ENCODE measurements around the gene NDUFS6. TPM values are rescaled to one million over a fixed set of nuclear protein-coding genes. Genes with fewer than 3 reads are reported as not detected.
A peak's percentile ranks its signal among the peaks of the same experiment; 100 is the strongest.
"Not testable (repeated sequence)": the region's sequence is repeated elsewhere in the genome, so short reads cannot be mapped to it uniquely, and the experiment has no call there.

Gene NDUFS6
- total and polyA plus RNA-seq, 7 donors, result 48.3 to 177 (median 61.5) TPM

- DNase-seq (peak; percentile 6 to 49), ATAC-seq (peak in 3 of 4 donors; percentile 41 to 82 (median 67))
- Histone ChIP-seq H3K36me3 (ENCODE audit: insufficient read depth in 1 of 2, low read depth in 1 of 2) (peaks cover 5 to 95% of the 10 kb centered on the region in 2 donors), H3K27me3 (ENCODE audit: insufficient read depth in 3 of 3, low read length in 2 of 3) (no peaks in the 10 kb centered on the region), H3K9me3 (no peaks in the 10 kb centered on the region), H3K4me3 (no peak overlapping the region), H3K27ac (peak overlapping the region; percentile 50), H3K4me1 (peaks cover 14% of the 10 kb centered on the region)
- 50 to 73% (median 68%) methylated on average over 10 of the region's 10 CpGs for WGBS, 3 donors
- no peak for TF ChIP-seq CTCF (IDR thresholded peaks at IDR 0.05)
- intact Hi-C loops (cut with DNase I), result loop anchor here in 1 of 2 donors (1.0 kb wide), 1 partner anchor 47 kb away; no protein-coding TSS in a partner anchor
Observed at GRCh38 chr5:1810581-1811101, 9.4 kb downstream of the NDUFS6 start.

- H3K27ac ChIP-seq, result no peak overlapping the region
- intact Hi-C loops (cut with DNase I), result no loop called here
- H3K27me3 ChIP-seq (ENCODE audit: insufficient read depth in 3 of 3, low read length in 2 of 3), result no peaks in the 10 kb centered on the region
- DNase-seq (peak in 1 of 2 donors; percentile 39), ATAC-seq (no peak)
- H3K4me1 ChIP-seq, result peaks cover 14% of the 10 kb centered on the region
- H3K36me3 ChIP-seq (ENCODE audit: insufficient read depth in 1 of 2, low read depth in 1 of 2), result peaks cover 10 to 93% of the 10 kb centered on the region in 2 donors
- H3K9me3 ChIP-seq, result peaks cover 4% of the 10 kb centered on the region
- no peak for TF ChIP-seq CTCF (IDR thresholded peaks at IDR 0.05)
- no peak overlapping the region for H3K4me3 ChIP-seq
- 95 to 97% (median 95%) methylated on average over 30 of the region's 30 CpGs for WGBS, 3 donors
Observed at GRCh38 chr5:1814183-1815020, 13.2 kb downstream of the NDUFS6 start.

GRCh38 chr5:1815071-1815786, 14.0 kb downstream of the NDUFS6 start:
- H3K36me3 ChIP-seq (ENCODE audit: insufficient read depth in 1 of 2, low read depth in 1 of 2), result peaks cover 10 to 91% of the 10 kb centered on the region in 2 donors
- no peak for ATAC-seq

GRCh38 chr5:1815881-1816292, 14.7 kb downstream of the NDUFS6 start:
- H3K36me3 ChIP-seq (ENCODE audit: insufficient read depth in 1 of 2, low read depth in 1 of 2), result peaks cover 10 to 91% of the 10 kb centered on the region in 2 donors
- no peak for ATAC-seq
- intact Hi-C loops (cut with DNase I), result no loop called here

More at GRCh38 chr5:1815071-1815786, 14.0 kb downstream of the NDUFS6 start:
- no peaks in the 10 kb centered on the region for H3K27me3 ChIP-seq (ENCODE audit: insufficient read depth in 3 of 3, low read length in 2 of 3)
- no peak for DNase-seq
- peaks cover 4% of the 10 kb centered on the region for H3K9me3 ChIP-seq
- H3K4me1 ChIP-seq, result peaks cover 14% of the 10 kb centered on the region
- intact Hi-C loops (cut with DNase I), result no loop called here
- no peak overlapping the region for H3K27ac ChIP-seq
- no peak overlapping the region for H3K4me3 ChIP-seq
- TF ChIP-seq CTCF (IDR thresholded peaks at IDR 0.05), result no peak
- 94 to 96% (median 96%) methylated on average over 18 of the region's 18 CpGs for WGBS, 3 donors

GRCh38 chr5:1816495-1817089, 15.4 kb downstream of the NDUFS6 start:
- H3K27ac ChIP-seq; ATAC-seq; H3K9me3 ChIP-seq; intact Hi-C loops (cut with DNase I); H3K4me1 ChIP-seq; H3K4me3 ChIP-seq; DNase-seq; H3K27me3 ChIP-seq (ENCODE audit: insufficient read depth in 3 of 3, low read length in 2 of 3): not testable (repeated sequence)
- WGBS, 3 donors, result 95 to 98% (median 96%) methylated on average over 13 to 18 of the region's 18 CpGs
- peaks cover 10 to 91% of the 10 kb centered on the region in 2 donors for H3K36me3 ChIP-seq (ENCODE audit: insufficient read depth in 1 of 2, low read depth in 1 of 2)

More at GRCh38 chr5:1815881-1816292, 14.7 kb downstream of the NDUFS6 start:
- no peak overlapping the region for H3K4me3 ChIP-seq
- TF ChIP-seq CTCF (IDR thresholded peaks at IDR 0.05), result no peak
- H3K27me3 ChIP-seq (ENCODE audit: insufficient read depth in 3 of 3, low read length in 2 of 3), result no peaks in the 10 kb centered on the region
- peaks cover 9% of the 10 kb centered on the region for H3K4me1 ChIP-seq
- no peak for DNase-seq
- WGBS, 3 donors, result 92% methylated on average over 17 of the region's 17 CpGs
- no peak overlapping the region for H3K27ac ChIP-seq
- H3K9me3 ChIP-seq, result peaks cover 4% of the 10 kb centered on the region
